HepG2 (cell line): ENCODE measurements around the gene FBXW5. TPM values are rescaled to one million over a fixed set of nuclear protein-coding genes. Genes with fewer than 3 reads are reported as not detected.

Source experiments
- EED ChIP-seq: sonication (generic); formaldehyde crosslinking; IDR thresholded peaks from 2 replicates; pipeline ENCODE4 v1.5.0; 2020; ENCODE audit warnings: mild to moderate bottlenecking, missing genetic modification reagents
- GABPA ChIP-seq, 2 experiments: IDR thresholded peaks; 2 replicates each; pipeline ENCODE4 v1.6.1; 2011 to 2016; ENCODE audit warnings: low read depth in 2 of 2, low read length in 1 of 2, missing biosample characterization in 1 of 2, missing genetic modification characterization in 1 of 2
- GLI4 ChIP-seq: sonication (generic); formaldehyde crosslinking; IDR thresholded peaks from 2 replicates; pipeline ENCODE4 v1.5.1; 2020; ENCODE audit warnings: missing genetic modification reagents, mild to moderate bottlenecking, moderate library complexity, borderline replicate concordance
- GMEB1 ChIP-seq: sonication (generic); formaldehyde crosslinking; IDR thresholded peaks from 2 replicates; pipeline ENCODE4 v1.5.1; 2020; ENCODE audit warnings: missing genetic modification reagents, mild to moderate bottlenecking, borderline replicate concordance
- MAZ ChIP-seq, 2 experiments: sonication (generic) in 1 of 2; formaldehyde crosslinking in 1 of 2; IDR thresholded peaks; 2 replicates each; pipeline versions ENCODE4 v1.5.0 to v1.6.1; 2012 to 2020; ENCODE audit warnings: low read depth in 2 of 2, mild to moderate bottlenecking in 2 of 2, borderline replicate concordance in 1 of 2, improper control_type of control experiment in 1 of 2, low read length in 1 of 2, missing genetic modification reagents in 1 of 2, moderate library complexity in 1 of 2
- NFRKB ChIP-seq: fragments of 450-650 bp; IDR thresholded peaks from 2 replicates; pipeline ENCODE4 v1.6.1; 2017
- PRPF4 ChIP-seq: fragments of 200-400 bp; formaldehyde crosslinking; IDR thresholded peaks from 2 replicates; pipeline ENCODE4 v1.6.1; 2016; ENCODE audit warnings: low read length, low read depth; ENCODE audit not compliant: poor library complexity, severe bottlenecking
- RAD51 ChIP-seq: fragments of 450-650 bp; IDR thresholded peaks from 2 replicates; pipeline ENCODE4 v1.6.1; 2016; ENCODE audit warnings: borderline replicate concordance
- RBM22 ChIP-seq: fragments of 200-400 bp; formaldehyde crosslinking; optimal IDR thresholded peaks from 2 replicates; pipeline ENCODE3; 2017; ENCODE audit warnings: mild to moderate bottlenecking, low read length, moderate library complexity
- SAP130 ChIP-seq: IDR thresholded peaks from 2 replicates; pipeline ENCODE4 v1.6.1; 2016; ENCODE audit warnings: low read depth
- SOX6 ChIP-seq, 2 experiments: fragments of 450-650 bp in 1 of 2; sonication (generic) in 1 of 2; formaldehyde crosslinking in 1 of 2; IDR thresholded peaks; 2 replicates each; pipeline versions ENCODE4 v1.4.0 to v1.6.1; 2017 to 2020; ENCODE audit warnings: antibody characterized with exemption in 1 of 2, mild to moderate bottlenecking in 1 of 2, missing genetic modification reagents in 1 of 2
- STAT5B ChIP-seq: sonication (generic); formaldehyde crosslinking; IDR thresholded peaks from 2 replicates; pipeline ENCODE4 v1.4.0; 2020; ENCODE audit warnings: missing genetic modification reagents
- TBP ChIP-seq: sonication (generic); formaldehyde crosslinking; IDR thresholded peaks from 2 replicates; pipeline ENCODE4 v1.5.0; 2020; ENCODE audit warnings: missing genetic modification reagents
- TRAFD1 ChIP-seq: sonication (generic); formaldehyde crosslinking; IDR thresholded peaks from 2 replicates; pipeline ENCODE4 v1.5.1; 2020; ENCODE audit warnings: missing genetic modification reagents, mild to moderate bottlenecking, borderline replicate concordance
- U2AF2 ChIP-seq: fragments of 200-400 bp; formaldehyde crosslinking; IDR thresholded peaks from 2 replicates; pipeline ENCODE4 v1.6.1; 2017; ENCODE audit warnings: low read depth, mild to moderate bottlenecking, low read length
- ZNF143 ChIP-seq: sonication (generic); formaldehyde crosslinking; IDR thresholded peaks from 2 replicates; pipeline ENCODE4 v1.4.0; 2020; ENCODE audit warnings: missing genetic modification reagents
- ZNF337 ChIP-seq: sonication (generic); formaldehyde crosslinking; IDR thresholded peaks from 2 replicates; pipeline ENCODE4 v1.5.1; 2020; ENCODE audit warnings: missing genetic modification reagents, low read depth, mild to moderate bottlenecking, borderline replicate concordance
- ZNF605 ChIP-seq: sonication (generic); formaldehyde crosslinking; IDR thresholded peaks from 2 replicates; pipeline ENCODE4 v1.8.0; 2022; ENCODE audit warnings: mild to moderate bottlenecking, missing genetic modification reagents
- ZNF614 ChIP-seq: IDR thresholded peaks from 2 replicates; pipeline ENCODE4 v1.6.1; 2018; ENCODE audit warnings: missing biosample characterization, missing genetic modification reagents, inconsistent platforms, borderline replicate concordance
- ZNF710 ChIP-seq: sonication (generic); formaldehyde crosslinking; IDR thresholded peaks from 2 replicates; pipeline ENCODE4 v1.5.0; 2020; ENCODE audit warnings: mild to moderate bottlenecking, missing genetic modification reagents, borderline replicate concordance
- ZXDC ChIP-seq: sonication (generic); formaldehyde crosslinking; IDR thresholded peaks from 2 replicates; pipeline ENCODE4 v1.5.0; 2020; ENCODE audit warnings: mild to moderate bottlenecking, missing genetic modification reagents
- polyA plus RNA-seq, 8 experiments: library from polyadenylated mRNA; depleted of rRNA in 3 of 8; stranded (reverse) in 7 of 8; unstranded in 1 of 8; fragments of >200 nt; fragmentation: Illumina TruSeq in 4 of 8; extraction: Trizol in 4 of 8; gene quantifications; 2 replicates each; pipeline versions ENCODE4 v1.2.1 to v1.2.3, GENCODE V29; 2011 to 2016; ENCODE audit warnings: low read depth in 4 of 8, missing spikeins in 1 of 8, mixed read lengths in 1 of 8; ENCODE audit not compliant: insufficient read depth in 1 of 8
- total RNA-seq, 5 experiments: library from RNA; depleted of rRNA; stranded (reverse); fragments of >200 nt; fragmentation: Illumina TruSeq; extraction: Trizol; gene quantifications; 2 replicates each; pipeline ENCODE4 v1.2.3, GENCODE V29; 2016; ENCODE audit warnings: low read depth in 1 of 5

Gene FBXW5
- total and polyA plus RNA-seq, 2 of the 13 experiments (the other 11 are each of a cell fraction or from before 2014, with no cell fraction given), result 52.0 to 60.4 TPM

GRCh38 chr9:136975644-136976043 is 31.1 kb upstream of the FBXW5 start (continued):
- TF ChIP-seq GMEB1 (CRISPR knock-in tag) (no peak), U2AF2 (no peak), ZXDC (CRISPR knock-in tag) (no peak), SOX6 (IDR thresholded peaks at IDR 0.05) (no peak), SOX6 (CRISPR knock-in tag; IDR thresholded peaks at IDR 0.05) (no peak), STAT5B (CRISPR knock-in tag) (no peak), ZNF143 (CRISPR knock-in tag) (no peak), GABPA (IDR thresholded peaks at IDR 0.05; ENCODE audit: low read depth, low read length) (no peak), GABPA (CRISPR knock-in tag; IDR thresholded peaks at IDR 0.05; ENCODE audit: low read depth) (no peak), PRPF4 (no peak), MAZ (IDR thresholded peaks at IDR 0.05; ENCODE audit: borderline replicate concordance, low read depth, low read length) (0 out of 2 replicates have a peak, but pooled peaks have one; percentile 12), MAZ (CRISPR knock-in tag; IDR thresholded peaks at IDR 0.05; ENCODE audit: low read depth) (no peak), GLI4 (CRISPR knock-in tag) (no peak), TRAFD1 (no peak), ZNF605 (CRISPR knock-in tag) (no peak), SAP130 (CRISPR knock-in tag) (peak; percentile 42; the same call in 1 of the 2 replicates), TBP (CRISPR knock-in tag) (no peak), ZNF710 (CRISPR knock-in tag) (0 out of 2 replicates have a peak, but pooled peaks have one; percentile 26), ZNF614 (CRISPR knock-in tag) (no peak), RBM22 (no peak), RAD51 (no peak), ZNF337 (CRISPR knock-in tag) (no peak), EED (CRISPR knock-in tag) (no peak), NFRKB (no peak)
